Measurements from ENCODE around the gene CACFD1. TPM values are rescaled to one million over a fixed set of nuclear protein-coding genes. Genes with fewer than 3 reads are reported as not detected.

The CACFD1 gene
- polyA plus RNA-seq, 1 experiment = 9.2 TPM

DNA sequence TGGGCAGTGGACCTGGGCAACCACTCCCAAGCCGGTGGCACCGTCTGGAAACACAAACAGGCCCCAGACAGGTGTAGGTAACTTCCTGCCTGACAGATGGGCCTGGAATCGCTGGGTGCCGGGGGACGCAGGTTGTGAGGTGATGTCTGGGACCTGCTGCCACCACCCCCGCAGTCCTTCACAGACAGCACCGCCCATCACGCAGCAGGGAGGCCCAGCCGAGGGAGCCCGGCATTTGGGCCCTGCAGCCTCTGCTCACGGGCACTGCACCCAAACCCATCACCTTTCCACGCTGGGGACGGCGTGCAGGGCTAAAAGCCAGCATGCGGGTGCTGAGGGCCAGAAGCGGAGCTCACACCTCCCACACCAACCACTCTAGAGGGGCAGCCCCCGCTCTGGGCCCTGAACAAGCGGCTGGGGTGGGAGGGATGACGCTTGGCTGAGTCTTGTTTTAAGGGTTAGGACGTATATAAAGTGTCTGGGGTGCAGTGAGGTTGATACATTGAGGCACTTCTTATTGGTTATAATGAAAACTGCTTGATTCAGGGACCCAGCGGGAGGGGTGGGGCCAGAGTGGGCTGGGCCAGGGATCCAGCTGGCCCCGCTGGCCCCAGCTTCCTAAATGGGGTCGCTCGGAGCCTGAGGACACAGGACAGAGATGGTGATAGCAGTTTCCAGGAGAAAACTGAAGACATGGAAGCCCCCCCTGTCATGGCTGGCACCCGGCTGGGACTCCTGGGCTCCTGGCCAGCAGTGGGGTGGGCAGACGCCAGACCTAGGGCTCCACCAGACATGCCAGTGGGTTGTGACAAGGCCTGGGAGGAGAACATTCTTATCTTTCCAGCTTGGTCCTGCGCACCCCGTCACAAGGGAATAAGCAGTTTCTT lies 53.7 kb downstream of the CACFD1 start:
- ChIA-PET POLR2A (no interaction called here), CTCF (no interaction called here)
- Histone ChIP-seq H3K27me3 (ENCODE audit: control insufficient read depth, insufficient read depth, low read length) (peaks cover 46% of the 10 kb centered on the region), H3K27ac (ENCODE audit: low read depth, low read length) (no peak overlapping the region), H3K9me3 (ENCODE audit: control insufficient read depth, insufficient read depth, low read length) (peaks cover 16% of the 10 kb centered on the region; the same call in 1 of the 2 replicates), H3K4me3 (ENCODE audit: low read depth, low read length) (no peak overlapping the region)
- DNase-seq (ENCODE audit: low read depth, low spot score) = no peak
- TF ChIP-seq CTCF (IDR thresholded peaks at IDR 0.05; ENCODE audit: low read depth, low read length) = no peak

GRCh38 chr9:133514460-133515239 lies 54.9 kb downstream of the CACFD1 start:
- CTCF ChIA-PET = no interaction called here
- no peak for DNase-seq (ENCODE audit: low read depth, low spot score)
- no peak overlapping the region for H3K4me3 ChIP-seq (ENCODE audit: low read depth, low read length)
- POLR2A ChIA-PET = no interaction called here
- peaks cover 16% of the 10 kb centered on the region; the same call in 1 of the 2 replicates for H3K9me3 ChIP-seq (ENCODE audit: control insufficient read depth, insufficient read depth, low read length)
- H3K27ac ChIP-seq (ENCODE audit: low read depth, low read length) = no peak overlapping the region
- H3K27me3 ChIP-seq (ENCODE audit: control insufficient read depth, insufficient read depth, low read length) = peaks cover 47% of the 10 kb centered on the region
- no peak for TF ChIP-seq CTCF (IDR thresholded peaks at IDR 0.05; ENCODE audit: low read depth, low read length)

- Histone ChIP-seq H3K27me3 (ENCODE audit: control insufficient read depth, insufficient read depth, low read length) (peaks cover 45% of the 10 kb centered on the region), H3K27ac (ENCODE audit: low read depth, low read length) (no peak overlapping the region), H3K4me3 (ENCODE audit: low read depth, low read length) (no peak overlapping the region), H3K9me3 (ENCODE audit: control insufficient read depth, insufficient read depth, low read length) (peaks cover 16% of the 10 kb centered on the region; the same call in 1 of the 2 replicates)
- ChIA-PET CTCF (no interaction called here), POLR2A (no interaction called here)
- no peak for DNase-seq (ENCODE audit: low read depth, low spot score)
- no peak for TF ChIP-seq CTCF (IDR thresholded peaks at IDR 0.05; ENCODE audit: low read depth, low read length)
Measured at GRCh38 chr9:133515240-133515610, 55.4 kb downstream of the CACFD1 start.

DNA sequence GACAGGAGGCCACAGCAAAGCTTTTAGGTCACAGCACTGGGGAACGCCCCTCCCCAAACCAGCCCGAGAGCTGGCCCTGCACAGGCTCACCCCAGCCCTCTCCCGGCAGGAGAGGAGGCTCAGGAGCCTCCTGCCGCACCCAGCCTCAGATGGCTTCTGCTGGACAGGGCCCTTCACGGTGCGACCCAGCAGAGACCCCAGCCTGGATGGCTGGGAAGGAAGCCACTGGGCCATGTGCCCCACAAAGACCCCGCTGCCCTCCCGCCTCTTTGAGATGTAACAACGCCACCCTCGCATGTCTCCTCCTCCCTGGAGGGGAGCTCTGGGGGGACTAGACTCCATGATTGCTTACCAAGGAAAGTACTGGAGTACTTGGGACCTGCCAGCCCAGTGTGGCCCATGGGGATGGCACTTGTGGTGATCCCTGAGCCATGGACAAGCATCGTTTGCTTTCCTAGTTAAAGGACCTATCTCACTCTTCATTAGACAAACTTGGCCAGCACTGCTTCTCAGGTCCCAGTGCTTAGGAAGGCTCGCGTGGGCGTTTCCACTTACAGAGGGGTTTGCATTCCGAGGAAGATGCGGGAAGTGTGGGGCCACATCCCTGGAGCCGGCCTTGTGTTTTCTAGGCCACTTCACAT lies 56.0 kb downstream of the CACFD1 start:
- H3K4me3 ChIP-seq (ENCODE audit: low read depth, low read length) = no peak overlapping the region
- peaks cover 16% of the 10 kb centered on the region; the same call in 1 of the 2 replicates for H3K9me3 ChIP-seq (ENCODE audit: control insufficient read depth, insufficient read depth, low read length)
- CTCF ChIA-PET = no interaction called here
- no peak for TF ChIP-seq CTCF (IDR thresholded peaks at IDR 0.05; ENCODE audit: low read depth, low read length)
- H3K27ac ChIP-seq (ENCODE audit: low read depth, low read length) = no peak overlapping the region
- POLR2A ChIA-PET = no interaction called here
- DNase-seq (ENCODE audit: low read depth, low spot score) = no peak
- H3K27me3 ChIP-seq (ENCODE audit: control insufficient read depth, insufficient read depth, low read length) = peaks cover 45% of the 10 kb centered on the region
